Stomach (tissue), 9 donors: ENCODE measurements around the gene PTPN4. TPM values are rescaled to one million over a fixed set of nuclear protein-coding genes. Genes with fewer than 3 reads are reported as not detected.
"Not testable (repeated sequence)": the region's sequence is repeated elsewhere in the genome, so short reads cannot be mapped to it uniquely, and the experiment has no call there.

ENCODE experiments used
- DNase-seq, 2 donors: peaks; one replicate each; pipeline versions ENCODE4 v3.0.0 to v3.0.0-alpha.2; 2013 to 2019
- H3K27ac ChIP-seq, 5 donors: fragments of 200-600 bp in 4 of 5; sonication (generic) in 4 of 5; one replicate each; pipeline ENCODE4 v1.5.1; 2013 to 2019; ENCODE audit warnings: mild to moderate bottlenecking in 1 of 5, moderate library complexity in 1 of 5
- H3K27me3 ChIP-seq, 3 donors: fragments of 200-600 bp; sonication (generic); one replicate each; pipeline ENCODE4 v1.5.1; 2017 to 2019; ENCODE audit warnings: mixed run types in 1 of 3
- H3K36me3 ChIP-seq, 4 donors: fragments of 200-600 bp; sonication (generic); 1 replicate in 3 of 4; 2 replicates in 1 of 4; pipeline ENCODE4 v1.5.1; 2016 to 2019
- H3K4me1 ChIP-seq, 4 donors: fragments of 200-600 bp; sonication (generic); one replicate each; pipeline ENCODE4 v1.5.1; 2016 to 2019
- H3K4me3 ChIP-seq, 4 donors: fragments of 200-600 bp; sonication (generic) in 3 of 4; one replicate each; pipeline ENCODE4 v1.5.1; 2016 to 2019; ENCODE audit warnings: mild to moderate bottlenecking in 1 of 4
- H3K9me3 ChIP-seq, 4 donors: fragments of 200-600 bp; sonication (generic); one replicate each; pipeline ENCODE4 v1.5.1; 2016 to 2019
- CTCF ChIP-seq, 7 experiments: fragments of 450-650 bp in 4 of 7; fragments of 200-600 bp in 3 of 7; sonication (generic) in 3 of 7; IDR thresholded peaks; one replicate each; pipeline ENCODE4 v1.5.1; 2016 to 2019; ENCODE audit warnings: antibody characterized with exemption in 7 of 7, control low read depth in 2 of 7, mild to moderate bottlenecking in 1 of 7
- EP300 ChIP-seq: sonication (generic); formaldehyde crosslinking; IDR thresholded peaks from one replicate; pipeline ENCODE4 v1.6.1; 2017; ENCODE audit warnings: antibody characterized with exemption
- POLR2A ChIP-seq, 4 donors: fragments of 450-650 bp; IDR thresholded peaks; one replicate each; pipeline ENCODE4 v1.6.1; 2016; ENCODE audit warnings: antibody characterized with exemption in 4 of 4, control low read depth in 2 of 4, mild to moderate bottlenecking in 1 of 4, moderate library complexity in 1 of 4
- POLR2AphosphoS5 ChIP-seq, 3 donors: sonication (generic); formaldehyde crosslinking; IDR thresholded peaks; one replicate each; pipeline ENCODE4 v1.6.1; 2016; ENCODE audit warnings: antibody characterized with exemption in 3 of 3
- WGBS, 5 donors: extraction: QIAGEN DNeasy Blood & Tissue Kit in 3 of 5; methylation state at CpG; one replicate each; pipeline versions ENCODE4 v1.1.5 to v1.1.7; 2013 to 2018; 5-methylcytosine and 5-hydroxymethylcytosine counted together
- intact Hi-C: fragments of 100-400 bp; cut with DNase I; formaldehyde crosslinking; loops from one replicate; pipeline ENCODE4 v1.15.1; 2023; ENCODE audit warnings: low total_unique reads
- polyA plus RNA-seq, 3 donors: library from polyadenylated mRNA; stranded (reverse); fragments of 200-250 nt; gene quantifications; one replicate each; pipeline ENCODE4 v1.2.3, GENCODE V29; 2013
- total RNA-seq, 5 donors: library from RNA; depleted of rRNA; stranded (reverse); fragments of >200 nt; gene quantifications; one replicate each; pipeline versions ENCODE4 v1.1.0 to v1.2.3, GENCODE V29; 2014 to 2016
- donor health status: healthy with polysubstance abuse.
- donor health status: Bipolar disorder and iron deficiency.
- donor health status: healthy.

Gene PTPN4
- total and polyA plus RNA-seq, 8 donors: 2.9 to 450 (median 18.8) TPM

- peaks cover 0 to 22% (median 11%) of the 10 kb centered on the region in 4 donors for H3K9me3 ChIP-seq
- H3K27ac ChIP-seq: no peak overlapping the region
- peaks cover 0 to 20% (median 0%) of the 10 kb centered on the region in 4 donors for H3K36me3 ChIP-seq
- H3K27me3 ChIP-seq: no peaks in the 10 kb centered on the region
- intact Hi-C loops: no loop called here
- no peak for DNase-seq
- no peak overlapping the region for H3K4me3 ChIP-seq
- TF ChIP-seq EP300 (no peak), POLR2A (IDR thresholded peaks at IDR 0.05) (no peak), CTCF (IDR thresholded peaks at IDR 0.05) (no peak), POLR2AphosphoS5 (IDR thresholded peaks at IDR 0.05) (no peak)
- 96 to 98% (median 97%) methylated on average over 12 to 22 of the region's 22 CpGs for WGBS, 5 donors
- H3K4me1 ChIP-seq: peaks cover 0 to 10% (median 2%) of the 10 kb centered on the region in 4 donors
Measured at GRCh38 chr2:119795309-119796303, 35.9 kb downstream of the PTPN4 start.

DNA sequence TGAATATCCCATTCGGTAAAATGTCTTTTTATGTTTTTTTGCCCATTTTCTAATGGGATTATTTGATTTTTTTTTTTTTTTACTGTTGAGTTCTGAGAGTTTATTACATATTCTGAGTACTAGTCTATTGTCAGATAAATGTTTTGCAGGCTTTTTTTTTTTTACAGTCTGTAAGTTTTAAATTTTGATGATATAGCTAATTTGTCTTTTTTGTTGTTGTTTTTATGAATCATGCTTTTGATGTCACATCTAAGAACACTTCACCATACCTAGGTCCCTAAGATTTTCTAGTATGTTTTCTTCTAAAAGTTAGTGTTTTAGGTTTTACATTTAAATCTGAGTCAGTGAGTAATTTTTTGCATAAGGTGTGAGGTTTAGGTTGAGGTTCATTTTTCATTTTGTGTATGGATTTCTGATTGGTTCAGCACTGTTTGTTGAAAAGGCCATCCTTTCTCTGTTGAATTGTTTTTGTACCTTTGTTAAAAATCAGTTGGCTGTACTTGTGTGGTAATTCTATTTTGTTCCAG lies 40.7 kb downstream of the PTPN4 start:
- no peak for DNase-seq
- Histone ChIP-seq H3K27me3 (no peaks in the 10 kb centered on the region), H3K27ac (no peak overlapping the region), H3K4me1 (peaks cover 0 to 7% (median 2%) of the 10 kb centered on the region in 4 donors), H3K4me3 (no peak overlapping the region), H3K36me3 (no peaks in the 10 kb centered on the region), H3K9me3 (no peaks in the 10 kb centered on the region)
- intact Hi-C loops: no loop called here
- WGBS, 5 donors: 89 to 100% (median 96%) methylated on average over 1 of the region's 1 CpG
- TF ChIP-seq POLR2A (IDR thresholded peaks at IDR 0.05) (no peak), CTCF (IDR thresholded peaks at IDR 0.05) (no peak), EP300 (no peak), POLR2AphosphoS5 (IDR thresholded peaks at IDR 0.05) (no peak)

DNA sequence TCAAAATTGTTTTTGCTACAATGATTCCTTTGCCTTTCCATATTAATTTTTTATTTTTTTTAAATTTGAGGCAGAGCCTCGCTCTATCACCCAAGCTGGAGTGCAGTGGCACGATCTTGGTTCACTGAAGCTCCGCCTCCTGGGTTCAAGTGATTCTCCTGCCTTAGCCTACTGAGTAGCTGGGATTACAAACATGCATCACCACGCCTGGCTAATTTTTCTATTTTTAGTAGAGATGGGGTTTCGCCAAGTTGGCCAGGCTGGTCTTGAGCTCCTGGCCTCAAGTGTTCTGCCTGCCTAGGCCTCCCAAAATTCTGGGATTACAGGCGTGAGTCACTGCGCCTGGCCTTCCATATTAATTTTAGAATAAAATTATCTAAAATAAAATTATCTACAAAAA lies 41.3 kb downstream of the PTPN4 start:
- H3K27me3 ChIP-seq: no peaks in the 10 kb centered on the region
- no peak for DNase-seq
- intact Hi-C loops: no loop called here
- no peak for TF ChIP-seq POLR2AphosphoS5 (IDR thresholded peaks at IDR 0.05)
- TF ChIP-seq CTCF (IDR thresholded peaks at IDR 0.05): no peak
- TF ChIP-seq EP300: no peak
- TF ChIP-seq POLR2A (IDR thresholded peaks at IDR 0.05): no peak
- WGBS, 5 donors: 94 to 97% (median 95%) methylated on average over 7 of the region's 7 CpGs
- H3K4me1 ChIP-seq: peaks cover 0 to 7% (median 2%) of the 10 kb centered on the region in 4 donors
- no peaks in the 10 kb centered on the region for H3K36me3 ChIP-seq
- H3K4me3 ChIP-seq: no peak overlapping the region
- H3K27ac ChIP-seq: no peak overlapping the region
- H3K9me3 ChIP-seq: no peaks in the 10 kb centered on the region

- H3K9me3 ChIP-seq, H3K36me3 ChIP-seq, H3K27me3 ChIP-seq, H3K4me1 ChIP-seq, H3K4me3 ChIP-seq, intact Hi-C loops, DNase-seq, H3K27ac ChIP-seq: not testable (repeated sequence)
- WGBS, 5 donors: 92 to 94% (median 93%) methylated on average over 10 of the region's 10 CpGs
Measured at GRCh38 chr2:119801989-119802388, 42.3 kb downstream of the PTPN4 start.
